OCI-LY3 (cell line): ENCODE results near the gene CRTC1.

Source experiments
- H2AFZ ChIP-seq: fragments of 200-600, 300-600 bp; shearing (Covaris generic); 2 replicates; pipeline ENCODE4 v1.6.0; 2014; ENCODE audit warnings: antibody characterized with exemption, low read depth, low read length
- H3K27ac ChIP-seq: fragments of 200-600, 300-600 bp; sonication (generic); 2 replicates; pipeline ENCODE4 v1.5.1; 2014; ENCODE audit warnings: mild to moderate bottlenecking, low read length, moderate library complexity, mixed read lengths
- H3K27me3 ChIP-seq: fragments of 200-600, 300-600 bp; sonication (generic); 2 replicates; pipeline ENCODE4 v1.6.1; 2014; ENCODE audit warnings: low read depth, low read length, mixed read lengths
- H3K36me3 ChIP-seq: fragments of 200-600, 300-600 bp; sonication (generic); replicated peaks from 2 replicates; pipeline ENCODE3; 2014; ENCODE audit warnings: low read depth, low read length, mixed read lengths
- H3K4me1 ChIP-seq: fragments of 300-600, 200-600 bp; sonication (generic); 2 replicates; pipeline ENCODE4 v1.6.1; 2014; ENCODE audit warnings: low read length, mixed read lengths
- H3K4me2 ChIP-seq: fragments of 200-600, 300-600 bp; sonication (generic); 2 replicates; pipeline ENCODE4 v1.6.1; 2014; ENCODE audit warnings: low read length, mixed read lengths
- H3K4me3 ChIP-seq: fragments of 300-600, 200-600 bp; sonication (generic); 2 replicates; pipeline ENCODE4 v1.5.1; 2014; ENCODE audit warnings: antibody characterized with exemption, mild to moderate bottlenecking, low read length, moderate library complexity
- H3K79me2 ChIP-seq: fragments of 300-600, 200-600 bp; shearing (Covaris generic); 2 replicates; pipeline ENCODE4 v1.6.1; 2014; ENCODE audit warnings: mild to moderate bottlenecking, low read length, mixed read lengths
- H3K9ac ChIP-seq: fragments of 300-600, 200-600 bp; shearing (Covaris generic); 2 replicates; pipeline ENCODE4 v1.6.0; 2014; ENCODE audit warnings: mild to moderate bottlenecking, low read length, moderate library complexity
- H3K9me3 ChIP-seq: fragments of 200-600, 300-600 bp; shearing (Covaris generic); 2 replicates; pipeline ENCODE4 v1.6.1; 2014; ENCODE audit warnings: low read length, mixed read lengths; ENCODE audit not compliant: insufficient read depth
- H4K20me1 ChIP-seq: fragments of 200-600, 300-600 bp; sonication (generic); 2 replicates; pipeline ENCODE4 v1.6.1; 2016; ENCODE audit warnings: low read length, mixed read lengths; ENCODE audit not compliant: insufficient read depth
- CTCF ChIP-seq: fragments of 200-600, 300-600 bp; sonication (generic); IDR thresholded peaks from 2 replicates; pipeline ENCODE4 v1.5.1; 2014; ENCODE audit warnings: antibody characterized with exemption, low read length, low read depth
- EZH2phosphoT487 ChIP-seq: fragments of 200-600 bp; shearing (Covaris generic); IDR thresholded peaks from 2 replicates; pipeline ENCODE4 v1.6.1; 2018; ENCODE audit warnings: antibody characterized with exemption, mixed run types, low read depth

The CRTC1 gene

GRCh38 chr19:18783958-18784785 is 100.7 kb downstream of the CRTC1 start:
- Histone ChIP-seq H2AFZ (no peak overlapping the region), H3K36me3 (no peaks in the 10 kb centered on the region), H3K9me3 (no peaks in the 10 kb centered on the region), H3K27me3 (peaks cover 4% of the 10 kb centered on the region), H4K20me1 (no peaks in the 10 kb centered on the region), H3K4me1 (peaks cover 11% of the 10 kb centered on the region; the same call in 1 of the 2 replicates), H3K4me3 (no peak overlapping the region), H3K27ac (no peak overlapping the region), H3K79me2 (no peaks in the 10 kb centered on the region), H3K4me2 (no peak overlapping the region), H3K9ac (no peak overlapping the region)
- TF ChIP-seq EZH2phosphoT487 (no peak), CTCF (no peak)

- peaks cover 4% of the 10 kb centered on the region; the same call in 1 of the 2 replicates for H3K27me3 ChIP-seq
These were observed 101.3 kb downstream of the CRTC1 start for GRCh38 chr19:18784786-18785120.

GRCh38 chr19:18785179-18786124 is 102.0 kb downstream of the CRTC1 start:
- TF ChIP-seq EZH2phosphoT487 (no peak), CTCF (no peak)
- Histone ChIP-seq H3K36me3 (no peaks in the 10 kb centered on the region), H3K27me3 (peaks cover 7% of the 10 kb centered on the region), H4K20me1 (no peaks in the 10 kb centered on the region), H3K9ac (no peak overlapping the region), H3K4me3 (no peak overlapping the region), H3K27ac (no peak overlapping the region), H3K9me3 (no peaks in the 10 kb centered on the region), H3K79me2 (no peaks in the 10 kb centered on the region), H2AFZ (no peak overlapping the region), H3K4me2 (no peak overlapping the region), H3K4me1 (peaks cover 20% of the 10 kb centered on the region)

More at GRCh38 chr19:18784786-18785120, 101.3 kb downstream of the CRTC1 start:
- Histone ChIP-seq H4K20me1 (no peaks in the 10 kb centered on the region), H3K9ac (no peak overlapping the region), H3K27ac (no peak overlapping the region), H3K36me3 (no peaks in the 10 kb centered on the region), H3K79me2 (no peaks in the 10 kb centered on the region), H3K4me1 (peaks cover 17% of the 10 kb centered on the region; the same call in 1 of the 2 replicates), H3K9me3 (no peaks in the 10 kb centered on the region), H2AFZ (no peak overlapping the region), H3K4me2 (no peak overlapping the region), H3K4me3 (no peak overlapping the region)
- no peak for TF ChIP-seq CTCF
